ENCODE data around the gene LRRC15. TPM values are rescaled to one million over a fixed set of nuclear protein-coding genes. Genes with fewer than 3 reads are reported as not detected.

Gene LRRC15
- total and polyA plus RNA-seq, 2 experiments from 2014 or later: 0.05 to 0.14 TPM

GRCh38 chr3:194374935-194375334 is 5.4 kb upstream of the LRRC15 start:
- no peaks in the 10 kb centered on the region for H3K36me3 Mint-ChIP-seq (ENCODE audit: low read depth)
- Histone ChIP-seq H3K27ac (ENCODE audit: low read depth) (no peak overlapping the region), H2AFZ (no peak overlapping the region), H3F3A (replicated peaks; ENCODE audit: low read depth) (no peaks in the 10 kb centered on the region), H3K79me2 (replicated peaks; ENCODE audit: insufficient read depth) (no peaks in the 10 kb centered on the region), H3K4me2 (no peak overlapping the region), H3K27me3 (ENCODE audit: insufficient read depth) (no peaks in the 10 kb centered on the region), H4K20me1 (replicated peaks; ENCODE audit: insufficient read depth) (no peaks in the 10 kb centered on the region), H3K4me3 (no peak overlapping the region), H3K4me1 (ENCODE audit: insufficient read depth) (peaks cover 20% of the 10 kb centered on the region), H3K36me3 (ENCODE audit: insufficient read depth) (no peaks in the 10 kb centered on the region), H3K9me2 (ENCODE audit: insufficient read depth) (no peaks in the 10 kb centered on the region)
- DNase-seq (ENCODE audit: low spot score) (no peak), ATAC-seq (peak; percentile 54)
- peaks cover 35% of the 10 kb centered on the region for H3K4me1 Mint-ChIP-seq
- no peak overlapping the region for H3K27ac Mint-ChIP-seq
- H3K27me3 Mint-ChIP-seq (ENCODE audit: insufficient read depth, low read depth, poor library complexity): peaks cover 19% of the 10 kb centered on the region
- no peak for TF ChIP-seq CREB1 (CRISPR knock-in tag; IDR thresholded peaks at IDR 0.05; ENCODE audit: low read depth)
- TF ChIP-seq JUNB (IDR thresholded peaks at IDR 0.05; ENCODE audit: unreplicated experiment): no peak
- no peak for TF ChIP-seq EZH2 (IDR thresholded peaks at IDR 0.05; ENCODE audit: low read depth, unreplicated experiment)
- no peak for TF ChIP-seq EZH2phosphoT487 (IDR thresholded peaks at IDR 0.05; ENCODE audit: unreplicated experiment)
- TF ChIP-seq ETS1 (IDR thresholded peaks at IDR 0.05): no peak
- TF ChIP-seq ZNF114 (CRISPR knock-in tag; IDR thresholded peaks at IDR 0.05): no peak
- TF ChIP-seq ZNF331 (CRISPR knock-in tag; IDR thresholded peaks at IDR 0.05; ENCODE audit: low read depth): no peak
- TF ChIP-seq STAT1 (IDR thresholded peaks at IDR 0.05; ENCODE audit: unreplicated experiment): no peak
- TF ChIP-seq, protein P1, sequence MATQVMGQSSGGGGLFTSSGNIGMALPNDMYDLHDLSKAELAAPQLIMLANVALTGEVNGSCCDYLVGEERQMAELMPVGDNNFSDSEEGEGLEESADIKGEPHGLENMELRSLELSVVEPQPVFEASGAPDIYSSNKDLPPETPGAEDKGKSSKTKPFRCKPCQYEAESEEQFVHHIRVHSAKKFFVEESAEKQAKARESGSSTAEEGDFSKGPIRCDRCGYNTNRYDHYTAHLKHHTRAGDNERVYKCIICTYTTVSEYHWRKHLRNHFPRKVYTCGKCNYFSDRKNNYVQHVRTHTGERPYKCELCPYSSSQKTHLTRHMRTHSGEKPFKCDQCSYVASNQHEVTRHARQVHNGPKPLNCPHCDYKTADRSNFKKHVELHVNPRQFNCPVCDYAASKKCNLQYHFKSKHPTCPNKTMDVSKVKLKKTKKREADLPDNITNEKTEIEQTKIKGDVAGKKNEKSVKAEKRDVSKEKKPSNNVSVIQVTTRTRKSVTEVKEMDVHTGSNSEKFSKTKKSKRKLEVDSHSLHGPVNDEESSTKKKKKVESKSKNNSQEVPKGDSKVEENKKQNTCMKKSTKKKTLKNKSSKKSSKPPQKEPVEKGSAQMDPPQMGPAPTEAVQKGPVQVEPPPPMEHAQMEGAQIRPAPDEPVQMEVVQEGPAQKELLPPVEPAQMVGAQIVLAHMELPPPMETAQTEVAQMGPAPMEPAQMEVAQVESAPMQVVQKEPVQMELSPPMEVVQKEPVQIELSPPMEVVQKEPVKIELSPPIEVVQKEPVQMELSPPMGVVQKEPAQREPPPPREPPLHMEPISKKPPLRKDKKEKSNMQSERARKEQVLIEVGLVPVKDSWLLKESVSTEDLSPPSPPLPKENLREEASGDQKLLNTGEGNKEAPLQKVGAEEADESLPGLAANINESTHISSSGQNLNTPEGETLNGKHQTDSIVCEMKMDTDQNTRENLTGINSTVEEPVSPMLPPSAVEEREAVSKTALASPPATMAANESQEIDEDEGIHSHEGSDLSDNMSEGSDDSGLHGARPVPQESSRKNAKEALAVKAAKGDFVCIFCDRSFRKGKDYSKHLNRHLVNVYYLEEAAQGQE (IDR thresholded peaks at IDR 0.05; ENCODE audit: unreplicated experiment): no peak
- TF ChIP-seq, protein P2, sequence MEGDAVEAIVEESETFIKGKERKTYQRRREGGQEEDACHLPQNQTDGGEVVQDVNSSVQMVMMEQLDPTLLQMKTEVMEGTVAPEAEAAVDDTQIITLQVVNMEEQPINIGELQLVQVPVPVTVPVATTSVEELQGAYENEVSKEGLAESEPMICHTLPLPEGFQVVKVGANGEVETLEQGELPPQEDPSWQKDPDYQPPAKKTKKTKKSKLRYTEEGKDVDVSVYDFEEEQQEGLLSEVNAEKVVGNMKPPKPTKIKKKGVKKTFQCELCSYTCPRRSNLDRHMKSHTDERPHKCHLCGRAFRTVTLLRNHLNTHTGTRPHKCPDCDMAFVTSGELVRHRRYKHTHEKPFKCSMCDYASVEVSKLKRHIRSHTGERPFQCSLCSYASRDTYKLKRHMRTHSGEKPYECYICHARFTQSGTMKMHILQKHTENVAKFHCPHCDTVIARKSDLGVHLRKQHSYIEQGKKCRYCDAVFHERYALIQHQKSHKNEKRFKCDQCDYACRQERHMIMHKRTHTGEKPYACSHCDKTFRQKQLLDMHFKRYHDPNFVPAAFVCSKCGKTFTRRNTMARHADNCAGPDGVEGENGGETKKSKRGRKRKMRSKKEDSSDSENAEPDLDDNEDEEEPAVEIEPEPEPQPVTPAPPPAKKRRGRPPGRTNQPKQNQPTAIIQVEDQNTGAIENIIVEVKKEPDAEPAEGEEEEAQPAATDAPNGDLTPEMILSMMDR (conservative IDR thresholded peaks at IDR 0.05; ENCODE audit: low read depth in 2 of 2): no peak
- no peak for TF ChIP-seq NANOG (IDR thresholded peaks at IDR 0.05; ENCODE audit: borderline replicate concordance)
- no peak for TF ChIP-seq ZNF462 (CRISPR knock-in tag; IDR thresholded peaks at IDR 0.05)
- no peak for TF ChIP-seq POLR2AphosphoS5 (IDR thresholded peaks at IDR 0.05; ENCODE audit: low read depth)
- H3K9me3 Mint-ChIP-seq: no peaks in the 10 kb centered on the region
- no peak overlapping the region for H3K4me3 Mint-ChIP-seq
